Activated naive CD8-positive, alpha-beta T cell treated with anti-CD3 and anti-CD28 coated beads, Interleukin-2, amount 10 ng/mL, durations not matched to agents 7 days and 5 days (primary cell): ENCODE data around the gene ADCY2. TPM values are rescaled to one million over a fixed set of nuclear protein-coding genes. Genes with fewer than 3 reads are reported as not detected.

Source experiments
- ATAC-seq: fragments of 150-1000 bp; cut with Tn5 transposase; one replicate; pipeline ENCODE4 v1.10.0; 2021; ENCODE audit warnings: low read depth, moderate library complexity
- POLR2A ChIA-PET: fragments of 350-600 bp; sonication (Branson Sonifier 250); formaldehyde crosslinking; loops from one replicate; lab custom pipeline; 2021; ENCODE audit warnings: antibody characterized with exemption; lab: Charles Lee
- DNase-seq: peaks from one replicate; pipeline ENCODE4 v3.0.0; 2021
- H3K27ac Mint-ChIP-seq: one replicate; pipeline ENCODE4 v1.8.0; 2022; ENCODE audit warnings: mild to moderate bottlenecking, mixed read lengths
- H3K27me3 Mint-ChIP-seq: one replicate; pipeline ENCODE4 v1.8.0; 2022; ENCODE audit warnings: mild to moderate bottlenecking, moderate library complexity, mixed read lengths
- H3K36me3 Mint-ChIP-seq: one replicate; pipeline ENCODE4 v1.8.0; 2021; ENCODE audit warnings: mild to moderate bottlenecking, mixed read lengths
- H3K4me1 Mint-ChIP-seq: one replicate; pipeline ENCODE4 v1.8.0; 2021; ENCODE audit warnings: mixed read lengths
- H3K4me3 Mint-ChIP-seq: one replicate; pipeline ENCODE4 v1.8.0; 2022; ENCODE audit warnings: mild to moderate bottlenecking, moderate library complexity, mixed read lengths
- H3K9me3 Mint-ChIP-seq: one replicate; pipeline ENCODE4 v1.8.0; 2021; ENCODE audit warnings: mixed read lengths
- total RNA-seq, 2 experiments: library from RNA; stranded (reverse); gene quantifications; one replicate each; pipeline ENCODE4 v1.2.3, GENCODE V29; 2021

The ADCY2 gene
- total RNA-seq, 2 experiments from 2014 or later = not detected

DNA sequence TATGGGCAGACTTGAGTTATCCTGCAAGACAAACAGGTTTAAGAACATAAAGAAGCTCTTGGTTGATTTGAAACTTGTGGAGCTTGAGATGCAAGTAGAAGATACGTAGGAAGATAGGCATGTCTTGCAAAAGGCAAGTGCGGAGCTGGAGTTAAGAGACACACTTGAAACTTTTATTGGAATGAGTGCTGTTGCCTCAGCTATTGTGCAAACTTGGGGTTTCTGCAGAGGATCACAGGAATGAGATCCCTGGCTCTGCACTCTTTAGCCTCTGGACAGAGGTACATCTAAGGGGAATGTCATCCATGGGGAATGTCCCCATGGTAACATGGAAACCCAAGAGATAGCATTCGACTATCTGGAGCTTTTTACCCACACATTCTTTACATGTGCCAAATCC is 121.1 kb downstream of the ADCY2 start:
- POLR2A ChIA-PET = no interaction called here
- Mint-ChIP-seq H3K36me3 (no peaks in the 10 kb centered on the region), H3K4me3 (no peak overlapping the region), H3K4me1 (no peaks in the 10 kb centered on the region), H3K9me3 (no peaks in the 10 kb centered on the region), H3K27ac (no peak overlapping the region), H3K27me3 (no peaks in the 10 kb centered on the region)
- DNase-seq (no peak), ATAC-seq (no peak)

DNA sequence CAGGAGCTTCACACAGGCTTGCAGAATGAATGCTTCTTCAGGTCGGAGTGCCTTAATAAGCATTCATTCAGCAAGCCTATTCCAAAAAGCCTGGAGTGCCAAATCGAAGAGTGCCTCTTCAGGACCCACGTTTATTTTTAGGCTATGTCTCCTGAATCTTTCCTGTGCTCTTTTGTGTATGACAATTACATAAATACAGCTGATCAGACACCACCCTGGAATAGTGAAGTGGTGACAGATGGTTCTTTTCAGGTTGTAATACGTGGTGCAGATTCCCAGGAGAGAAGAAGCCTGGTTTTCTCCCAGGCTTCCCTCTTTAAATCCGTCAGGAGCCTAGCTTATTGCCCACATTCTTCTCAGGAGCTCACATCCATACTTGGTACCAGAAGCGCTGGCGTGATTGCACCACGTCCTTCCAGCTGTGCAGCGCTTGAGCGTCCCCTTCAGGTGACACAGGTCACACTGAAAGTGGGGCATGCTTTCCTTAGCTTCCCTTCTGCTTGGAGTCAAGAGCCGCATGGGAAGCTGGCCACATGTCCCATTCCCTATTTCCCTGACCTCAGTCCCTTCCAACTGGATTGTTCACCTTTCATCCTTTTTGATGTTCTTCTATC is 123.1 kb downstream of the ADCY2 start:
- Mint-ChIP-seq H3K9me3 (no peaks in the 10 kb centered on the region), H3K4me3 (no peak overlapping the region), H3K27me3 (no peaks in the 10 kb centered on the region), H3K4me1 (no peaks in the 10 kb centered on the region), H3K27ac (no peak overlapping the region), H3K36me3 (no peaks in the 10 kb centered on the region)
- POLR2A ChIA-PET = no interaction called here
- ATAC-seq = no peak
- no peak for DNase-seq

DNA sequence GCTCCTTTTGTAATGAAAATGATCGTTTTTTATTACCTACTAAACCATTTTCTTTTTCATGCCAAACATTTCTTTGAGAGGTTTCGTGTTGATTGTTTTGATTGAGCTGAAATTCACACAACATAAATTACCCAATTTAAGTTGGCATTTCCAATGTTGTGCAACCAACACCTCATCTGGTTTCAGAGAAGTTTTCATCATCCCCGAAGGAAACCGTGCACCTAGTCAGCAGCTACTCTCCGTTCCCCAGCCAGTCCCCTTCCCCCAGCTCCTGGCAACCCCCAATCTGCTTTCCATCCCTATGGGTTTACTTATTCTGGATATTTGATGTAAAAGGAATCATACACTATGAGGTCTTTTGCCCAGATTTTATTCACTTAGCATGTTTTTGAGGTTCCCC is 123.6 kb downstream of the ADCY2 start:
- ATAC-seq (no peak), DNase-seq (no peak)
- Mint-ChIP-seq H3K4me3 (no peak overlapping the region), H3K27me3 (no peaks in the 10 kb centered on the region), H3K27ac (no peak overlapping the region), H3K9me3 (no peaks in the 10 kb centered on the region), H3K4me1 (no peaks in the 10 kb centered on the region), H3K36me3 (no peaks in the 10 kb centered on the region)
- POLR2A ChIA-PET = no interaction called here

DNA sequence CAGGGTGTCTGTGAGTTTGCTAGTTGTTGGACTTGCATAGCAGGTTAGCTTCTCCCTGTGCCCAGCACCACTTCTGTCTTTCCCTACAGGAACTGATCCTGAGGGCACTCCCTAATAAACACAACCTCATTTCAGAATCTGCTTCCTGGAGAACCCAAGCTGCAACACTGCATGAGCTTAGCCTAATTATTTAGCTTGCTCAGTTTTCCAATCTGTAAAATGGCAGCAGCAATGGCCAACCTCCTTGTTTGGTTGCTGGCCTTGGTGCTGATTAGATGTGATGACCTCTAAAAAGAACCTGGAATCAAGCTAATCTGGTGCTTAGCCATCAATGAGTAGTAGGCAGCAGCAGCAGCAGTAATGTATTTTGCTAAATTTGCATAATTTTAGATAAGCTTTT is 133.9 kb downstream of the ADCY2 start:
- no peak overlapping the region for H3K27ac Mint-ChIP-seq
- no peak for DNase-seq
- ATAC-seq = no peak
- no peaks in the 10 kb centered on the region for H3K4me1 Mint-ChIP-seq
- no peaks in the 10 kb centered on the region for H3K27me3 Mint-ChIP-seq
- H3K4me3 Mint-ChIP-seq = no peak overlapping the region
- peaks cover 2% of the 10 kb centered on the region for H3K9me3 Mint-ChIP-seq
- no peaks in the 10 kb centered on the region for H3K36me3 Mint-ChIP-seq
- POLR2A ChIA-PET = no interaction called here

DNA sequence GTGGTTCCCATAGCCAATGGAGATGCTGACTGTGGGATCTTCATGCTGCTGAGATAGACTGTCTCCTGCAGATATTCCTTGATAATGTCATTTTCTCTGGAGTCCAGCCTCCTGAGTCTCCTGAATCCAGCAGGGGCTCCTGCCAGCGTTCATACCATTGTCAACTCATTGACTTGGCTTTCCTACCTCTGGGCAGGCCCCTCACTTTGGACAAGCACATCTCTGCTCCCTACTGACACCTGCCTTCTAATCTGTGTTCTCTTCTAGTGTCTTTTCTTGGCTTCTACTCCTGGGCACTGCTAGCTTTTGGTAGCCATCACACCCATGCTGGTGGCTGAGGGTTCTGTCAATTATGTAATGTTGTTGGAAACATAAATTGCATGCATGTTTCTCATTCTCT is 138.0 kb downstream of the ADCY2 start:
- no peak overlapping the region for H3K4me3 Mint-ChIP-seq
- H3K27me3 Mint-ChIP-seq = no peaks in the 10 kb centered on the region
- H3K4me1 Mint-ChIP-seq = no peaks in the 10 kb centered on the region
- POLR2A ChIA-PET = no interaction called here
- H3K36me3 Mint-ChIP-seq = no peaks in the 10 kb centered on the region
- peaks cover 2% of the 10 kb centered on the region for H3K9me3 Mint-ChIP-seq
- DNase-seq = no peak
- H3K27ac Mint-ChIP-seq = no peak overlapping the region
- no peak for ATAC-seq

DNA sequence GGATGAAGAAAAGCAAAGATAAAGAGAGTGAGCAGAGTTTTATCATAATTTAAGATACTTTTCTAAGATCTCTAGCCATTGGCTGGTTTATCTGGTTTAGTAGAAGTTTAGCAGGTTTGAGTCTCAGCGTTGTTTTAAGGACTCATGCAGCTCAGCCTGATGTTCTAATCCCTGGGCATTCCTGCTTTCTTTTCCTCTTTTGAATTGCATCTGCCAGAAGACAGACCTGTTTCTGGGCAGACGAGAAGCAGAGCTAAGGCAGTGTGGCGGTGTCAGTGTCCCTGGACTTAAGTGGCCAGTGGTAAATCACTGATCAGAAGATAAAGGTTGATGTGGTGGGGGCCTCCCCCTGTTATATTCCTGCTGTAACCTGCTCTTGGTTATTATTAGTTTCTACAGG is 138.6 kb downstream of the ADCY2 start:
- ATAC-seq (no peak), DNase-seq (no peak)
- H3K4me3 Mint-ChIP-seq = no peak overlapping the region
- H3K9me3 Mint-ChIP-seq = peaks cover 2% of the 10 kb centered on the region
- no peaks in the 10 kb centered on the region for H3K36me3 Mint-ChIP-seq
- H3K4me1 Mint-ChIP-seq = no peaks in the 10 kb centered on the region
- H3K27me3 Mint-ChIP-seq = no peaks in the 10 kb centered on the region
- no peak overlapping the region for H3K27ac Mint-ChIP-seq
- POLR2A ChIA-PET = no interaction called here

DNA sequence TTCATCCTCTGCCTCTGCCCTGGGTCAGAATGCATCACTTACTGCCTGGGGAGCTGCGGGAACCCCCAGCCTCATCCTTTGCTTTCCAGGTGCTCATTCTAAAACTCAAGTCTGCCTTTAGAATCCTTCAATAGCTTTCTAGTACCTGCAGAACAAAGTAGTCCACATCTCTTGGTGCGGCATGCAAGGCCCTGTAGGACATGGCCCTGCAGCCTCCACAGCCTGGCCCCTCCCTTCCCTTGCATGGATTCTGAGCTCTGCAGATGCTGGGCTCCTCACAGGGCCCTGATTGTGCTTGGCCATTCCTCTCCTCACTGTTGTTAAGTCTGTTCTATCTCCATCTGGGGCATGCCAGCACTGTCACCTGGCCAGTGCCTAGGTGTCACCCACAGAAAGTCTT is 141.6 kb downstream of the ADCY2 start:
- Mint-ChIP-seq H3K4me1 (no peaks in the 10 kb centered on the region), H3K27ac (no peak overlapping the region), H3K9me3 (no peaks in the 10 kb centered on the region), H3K4me3 (no peak overlapping the region), H3K36me3 (no peaks in the 10 kb centered on the region), H3K27me3 (no peaks in the 10 kb centered on the region)
- POLR2A ChIA-PET = no interaction called here
- no peak for DNase-seq
- no peak for ATAC-seq

DNA sequence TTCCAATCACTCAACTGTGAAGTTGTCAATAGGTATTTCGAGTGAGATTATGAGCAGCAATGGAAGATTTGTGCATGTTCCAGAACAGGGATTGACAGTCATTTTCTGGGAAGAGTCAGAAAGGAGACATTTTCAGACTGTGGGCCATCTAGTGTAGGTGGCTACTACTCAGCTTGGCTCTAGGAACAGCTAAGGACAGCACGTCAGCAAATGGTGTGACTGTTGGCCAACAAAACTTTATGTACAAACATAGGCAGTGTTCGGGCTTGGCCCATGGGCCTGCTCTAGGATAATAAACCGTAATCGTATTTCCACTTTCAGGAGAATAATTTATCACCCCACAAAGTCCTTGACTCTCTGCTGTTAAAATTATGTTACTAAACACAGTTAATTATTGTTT is 143.6 kb downstream of the ADCY2 start:
- Mint-ChIP-seq H3K9me3 (peaks cover 2% of the 10 kb centered on the region), H3K36me3 (no peaks in the 10 kb centered on the region)
- no peak for ATAC-seq

DNA sequence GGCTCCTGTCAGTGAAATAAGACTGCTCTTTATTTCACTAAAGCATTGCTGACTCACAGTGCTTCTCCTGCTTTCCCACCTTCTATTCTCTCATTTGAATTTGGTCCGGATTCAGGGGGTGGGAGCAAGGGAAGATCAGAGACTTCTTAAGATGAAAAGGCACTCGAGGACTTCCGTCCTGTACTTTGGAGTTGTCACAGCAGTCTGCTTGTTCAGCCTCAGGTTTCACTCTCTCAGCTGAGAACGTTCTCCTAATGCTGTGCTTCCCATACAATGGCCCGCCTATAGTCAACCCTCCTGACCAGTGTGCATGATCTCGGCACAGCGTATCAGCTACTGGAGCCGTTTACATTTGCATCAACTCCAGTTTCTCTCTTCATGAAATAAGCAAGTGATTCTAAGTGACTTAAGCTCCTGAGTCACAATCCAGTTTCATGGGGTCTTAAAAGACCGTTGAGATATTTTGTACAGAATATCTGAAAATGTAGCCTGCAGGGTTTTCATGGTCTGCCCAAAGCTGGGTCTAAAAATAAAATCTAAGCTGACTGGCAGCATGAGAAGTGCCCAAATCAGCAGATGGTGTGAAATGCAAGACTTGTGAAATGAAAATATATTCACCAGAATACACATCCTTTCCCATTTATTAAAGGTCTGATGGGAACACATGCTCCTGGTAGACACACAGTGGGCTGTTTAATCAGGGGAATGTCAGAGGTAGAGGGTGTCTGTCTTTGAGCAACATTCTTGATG is 145.0 kb downstream of the ADCY2 start:
- Mint-ChIP-seq H3K9me3 (peaks cover 2% of the 10 kb centered on the region), H3K36me3 (no peaks in the 10 kb centered on the region), H3K4me3 (no peak overlapping the region), H3K27me3 (no peaks in the 10 kb centered on the region), H3K27ac (no peak overlapping the region), H3K4me1 (no peaks in the 10 kb centered on the region)
- DNase-seq (no peak), ATAC-seq (no peak)
- POLR2A ChIA-PET = no interaction called here

More for the DNA sequence above, 143.6 kb downstream of the ADCY2 start:
- H3K27ac Mint-ChIP-seq = no peak overlapping the region
- no peaks in the 10 kb centered on the region for H3K27me3 Mint-ChIP-seq
- H3K4me3 Mint-ChIP-seq = no peak overlapping the region
- no peaks in the 10 kb centered on the region for H3K4me1 Mint-ChIP-seq
- DNase-seq = no peak
- POLR2A ChIA-PET = no interaction called here

DNA sequence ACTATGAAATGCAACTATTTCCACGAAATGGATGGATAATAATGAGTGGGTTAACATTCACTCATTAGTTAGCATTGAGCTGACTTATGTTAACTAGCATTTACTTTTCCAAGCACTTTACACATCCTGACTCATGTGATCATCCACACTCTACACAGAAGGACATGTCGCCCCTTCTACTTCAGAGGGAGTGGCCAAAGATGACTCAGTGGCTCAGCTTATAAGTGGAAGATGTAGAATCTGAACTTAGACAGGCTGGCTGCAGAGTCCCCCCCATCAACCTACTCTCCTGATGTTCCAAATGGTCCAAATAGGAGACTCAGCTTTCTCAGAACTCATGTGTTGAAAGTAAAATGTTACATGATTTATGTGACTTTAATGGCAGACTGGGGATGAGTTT is 146.0 kb downstream of the ADCY2 start:
- no peak overlapping the region for H3K27ac Mint-ChIP-seq
- no peak for DNase-seq
- no peaks in the 10 kb centered on the region for H3K4me1 Mint-ChIP-seq
- H3K4me3 Mint-ChIP-seq = no peak overlapping the region
- ATAC-seq = no peak
- H3K9me3 Mint-ChIP-seq = peaks cover 2% of the 10 kb centered on the region
- H3K36me3 Mint-ChIP-seq = no peaks in the 10 kb centered on the region
- H3K27me3 Mint-ChIP-seq = no peaks in the 10 kb centered on the region
- POLR2A ChIA-PET = no interaction called here

DNA sequence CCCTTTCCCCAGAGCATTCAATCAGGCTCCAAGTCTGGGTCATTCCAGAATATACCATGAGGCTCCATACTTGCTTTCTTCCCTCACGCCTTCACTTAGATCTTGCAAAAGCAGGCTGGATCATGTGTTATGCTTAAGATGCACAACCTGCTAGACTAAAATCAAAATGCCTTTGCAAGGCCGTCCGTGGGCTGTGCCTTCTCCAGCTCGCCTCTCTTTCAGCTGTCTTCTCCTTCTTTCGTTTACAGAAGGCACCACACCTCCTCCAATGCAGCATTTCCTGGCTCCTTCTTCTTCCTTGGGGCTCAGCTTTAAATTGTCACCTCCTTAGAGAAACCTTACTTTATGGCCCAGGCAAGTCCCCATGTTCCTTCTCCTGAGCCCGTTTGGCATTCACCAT is 150.6 kb downstream of the ADCY2 start:
- no peaks in the 10 kb centered on the region for H3K4me1 Mint-ChIP-seq
- H3K27ac Mint-ChIP-seq = no peak overlapping the region

DNA sequence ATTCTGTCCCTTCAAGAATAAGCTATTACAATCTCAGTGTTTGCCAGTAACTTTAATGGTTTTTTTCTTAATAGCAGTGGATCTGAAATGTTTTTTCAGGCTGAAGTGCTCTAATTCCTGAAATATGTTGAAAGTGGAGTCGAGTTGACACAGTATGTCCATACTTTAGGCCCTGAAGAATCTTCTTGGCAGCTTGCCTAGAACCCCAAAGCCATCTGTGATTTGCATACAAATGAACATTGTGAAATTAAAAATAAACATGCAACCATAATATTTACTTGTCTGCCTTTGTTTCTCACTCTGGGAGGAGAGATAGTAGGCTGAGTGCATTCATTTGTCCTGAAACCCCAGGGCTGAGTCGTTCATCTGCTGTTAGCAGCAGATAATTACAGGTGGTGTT is 152.7 kb downstream of the ADCY2 start:
- Mint-ChIP-seq H3K27ac (no peak overlapping the region), H3K9me3 (peaks cover 2% of the 10 kb centered on the region), H3K27me3 (no peaks in the 10 kb centered on the region), H3K4me3 (no peak overlapping the region), H3K4me1 (no peaks in the 10 kb centered on the region), H3K36me3 (no peaks in the 10 kb centered on the region)
- ATAC-seq (no peak), DNase-seq (no peak)
- POLR2A ChIA-PET = no interaction called here

More for the DNA sequence above, 150.6 kb downstream of the ADCY2 start:
- DNase-seq = no peak
- POLR2A ChIA-PET = no interaction called here
- Mint-ChIP-seq H3K4me3 (no peak overlapping the region), H3K27me3 (no peaks in the 10 kb centered on the region), H3K36me3 (no peaks in the 10 kb centered on the region), H3K9me3 (peaks cover 2% of the 10 kb centered on the region)
- no peak for ATAC-seq

DNA sequence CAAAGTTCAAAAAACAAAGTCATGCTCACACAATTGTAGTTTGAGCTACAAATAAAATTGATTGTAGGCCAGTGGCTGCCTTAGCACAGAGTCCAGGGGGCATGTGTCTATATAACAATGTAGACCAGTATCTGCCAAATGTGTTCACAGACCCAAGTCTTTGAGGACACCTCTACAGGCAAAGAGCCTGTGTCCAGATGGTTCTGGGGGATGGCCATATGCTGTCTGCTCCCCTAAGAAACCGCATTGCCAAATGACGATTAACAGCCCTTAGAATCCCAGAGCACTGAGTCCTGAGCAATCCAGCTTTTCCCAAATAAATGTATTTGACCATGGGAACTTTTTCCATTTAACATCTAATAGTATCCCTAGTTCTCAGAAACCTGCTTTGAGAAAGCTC is 169.6 kb downstream of the ADCY2 start:
- ATAC-seq (no peak), DNase-seq (no peak)
- Mint-ChIP-seq H3K4me1 (no peaks in the 10 kb centered on the region), H3K27ac (no peak overlapping the region), H3K4me3 (no peak overlapping the region), H3K36me3 (no peaks in the 10 kb centered on the region), H3K9me3 (no peaks in the 10 kb centered on the region), H3K27me3 (no peaks in the 10 kb centered on the region)
- POLR2A ChIA-PET = no interaction called here

DNA sequence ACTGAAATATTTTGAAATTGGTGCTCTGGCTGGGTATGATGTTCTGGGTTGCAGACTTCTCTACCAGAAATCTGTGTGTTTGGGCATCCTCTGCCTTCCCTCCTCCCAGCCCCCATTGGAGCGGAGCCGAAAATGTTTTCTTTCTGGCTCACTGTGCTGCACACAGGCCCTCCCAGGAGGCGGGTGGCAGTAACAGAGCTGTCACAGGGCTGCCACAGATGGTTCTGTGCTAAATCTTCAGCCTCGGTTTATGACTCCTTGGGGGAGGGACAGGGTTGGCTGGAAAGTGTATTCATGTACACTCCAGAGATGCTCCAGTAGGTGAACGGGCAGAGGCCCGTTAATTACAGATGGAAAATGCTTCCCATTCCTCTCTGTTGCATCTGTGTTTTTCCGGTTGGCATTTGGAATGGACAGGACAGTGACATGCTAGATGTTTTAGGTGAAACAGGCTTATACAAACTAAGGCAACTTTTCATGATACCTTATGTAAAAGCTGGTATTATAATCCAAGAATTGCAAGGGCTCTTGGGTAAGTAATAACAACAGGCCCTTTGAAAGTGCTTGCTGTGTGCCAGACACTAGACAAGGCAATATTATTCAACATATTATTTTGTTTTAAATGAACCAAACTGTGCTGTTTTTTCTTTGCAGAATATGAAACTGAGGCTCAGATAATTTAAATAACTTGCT is 180.2 kb downstream of the ADCY2 start:
- peaks cover 5% of the 10 kb centered on the region for H3K9me3 Mint-ChIP-seq
- H3K27me3 Mint-ChIP-seq = no peaks in the 10 kb centered on the region
- no peak overlapping the region for H3K27ac Mint-ChIP-seq
- no peaks in the 10 kb centered on the region for H3K4me1 Mint-ChIP-seq
- POLR2A ChIA-PET = no interaction called here
- H3K4me3 Mint-ChIP-seq = no peak overlapping the region
- H3K36me3 Mint-ChIP-seq = no peaks in the 10 kb centered on the region
- no peak for ATAC-seq
- no peak for DNase-seq
